Mesothelial cell of epicardium (in vitro differentiated cells): ENCODE results near the gene PLN. TPM values are rescaled to one million over a fixed set of nuclear protein-coding genes. Genes with fewer than 3 reads are reported as not detected.
A peak's percentile ranks its signal among the peaks of the same experiment; 100 is the strongest.

Experiments used
- DNase-seq, 2 experiments: peaks; one replicate each; pipeline ENCODE4 v3.0.0; 2021; ENCODE audit warnings: low spot score in 2 of 2; ENCODE audit not compliant: unreplicated experiment in 2 of 2
- H3K27ac Mint-ChIP-seq: 2 replicates; pipeline ENCODE4 v1.8.0; 2021; ENCODE audit warnings: mixed read lengths
- H3K27me3 Mint-ChIP-seq: 2 replicates; pipeline ENCODE4 v1.8.0; 2021; ENCODE audit warnings: low read depth, mixed read lengths
- H3K36me3 Mint-ChIP-seq: 2 replicates; pipeline ENCODE4 v1.8.0; 2021; ENCODE audit warnings: mixed read lengths
- H3K4me1 Mint-ChIP-seq: 2 replicates; pipeline ENCODE4 v1.8.0; 2021; ENCODE audit warnings: mixed read lengths
- H3K4me3 Mint-ChIP-seq: 2 replicates; pipeline ENCODE4 v1.8.0; 2021; ENCODE audit warnings: mild to moderate bottlenecking, moderate library complexity, mixed read lengths
- H3K9me3 Mint-ChIP-seq: 2 replicates; pipeline ENCODE4 v1.8.0; 2021; ENCODE audit warnings: mixed read lengths
- total RNA-seq: library from RNA; stranded (reverse); gene quantifications from 3 replicates; pipeline ENCODE4 v1.2.1, GENCODE V29; 2021
- TF ChIP-seq, protein P1 (sequence below): fragments of 200-600 bp; sonication (generic); IDR thresholded peaks from one replicate; pipeline ENCODE4 v1.5.0; 2021; ENCODE audit warnings: antibody characterized with exemption; ENCODE audit not compliant: unreplicated experiment

PLN gene
- total RNA-seq, 1 donor from 2014 or later = 0.20 TPM

DNA sequence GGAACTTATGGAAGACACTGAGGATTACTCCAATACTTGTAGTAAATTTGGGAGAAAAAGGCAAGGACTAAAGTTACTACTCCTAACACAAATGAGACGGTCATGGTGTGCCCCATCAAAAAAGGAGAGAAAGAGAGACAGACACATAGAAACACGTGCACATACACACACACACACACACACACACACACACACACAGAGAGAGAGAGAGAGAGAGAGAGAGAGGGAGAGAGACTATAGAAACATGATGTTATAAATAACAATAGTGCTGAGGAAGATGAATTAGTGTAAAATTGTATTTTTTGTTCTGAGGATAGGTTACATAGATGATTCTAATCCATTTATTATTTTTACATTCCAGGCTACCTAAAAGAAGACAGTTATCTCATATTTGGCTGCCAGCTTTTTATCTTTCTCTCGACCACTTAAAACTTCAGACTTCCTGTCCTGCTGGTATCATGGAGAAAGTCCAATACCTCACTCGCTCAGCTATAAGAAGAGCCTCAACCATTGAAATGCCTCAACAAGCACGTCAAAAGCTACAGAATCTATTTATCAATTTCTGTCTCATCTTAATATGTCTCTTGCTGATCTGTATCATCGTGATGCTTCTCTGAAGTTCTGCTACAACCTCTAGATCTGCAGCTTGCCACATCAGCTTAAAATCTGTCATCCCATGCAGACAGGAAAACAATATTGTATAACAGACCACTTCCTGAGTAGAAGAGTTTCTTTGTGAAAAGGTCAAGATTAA, 10.5 kb downstream of the PLN start:
- Mint-ChIP-seq H3K4me3 (no peak overlapping the region), H3K4me1 (peaks cover 14% of the 10 kb centered on the region), H3K36me3 (peaks cover 9% of the 10 kb centered on the region), H3K27me3 (no peaks in the 10 kb centered on the region), H3K9me3 (peaks cover 8% of the 10 kb centered on the region), H3K27ac (peak overlapping the region; percentile 55)
- DNase-seq = no peak
- TF ChIP-seq, protein P1, sequence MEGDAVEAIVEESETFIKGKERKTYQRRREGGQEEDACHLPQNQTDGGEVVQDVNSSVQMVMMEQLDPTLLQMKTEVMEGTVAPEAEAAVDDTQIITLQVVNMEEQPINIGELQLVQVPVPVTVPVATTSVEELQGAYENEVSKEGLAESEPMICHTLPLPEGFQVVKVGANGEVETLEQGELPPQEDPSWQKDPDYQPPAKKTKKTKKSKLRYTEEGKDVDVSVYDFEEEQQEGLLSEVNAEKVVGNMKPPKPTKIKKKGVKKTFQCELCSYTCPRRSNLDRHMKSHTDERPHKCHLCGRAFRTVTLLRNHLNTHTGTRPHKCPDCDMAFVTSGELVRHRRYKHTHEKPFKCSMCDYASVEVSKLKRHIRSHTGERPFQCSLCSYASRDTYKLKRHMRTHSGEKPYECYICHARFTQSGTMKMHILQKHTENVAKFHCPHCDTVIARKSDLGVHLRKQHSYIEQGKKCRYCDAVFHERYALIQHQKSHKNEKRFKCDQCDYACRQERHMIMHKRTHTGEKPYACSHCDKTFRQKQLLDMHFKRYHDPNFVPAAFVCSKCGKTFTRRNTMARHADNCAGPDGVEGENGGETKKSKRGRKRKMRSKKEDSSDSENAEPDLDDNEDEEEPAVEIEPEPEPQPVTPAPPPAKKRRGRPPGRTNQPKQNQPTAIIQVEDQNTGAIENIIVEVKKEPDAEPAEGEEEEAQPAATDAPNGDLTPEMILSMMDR = no peak

DNA sequence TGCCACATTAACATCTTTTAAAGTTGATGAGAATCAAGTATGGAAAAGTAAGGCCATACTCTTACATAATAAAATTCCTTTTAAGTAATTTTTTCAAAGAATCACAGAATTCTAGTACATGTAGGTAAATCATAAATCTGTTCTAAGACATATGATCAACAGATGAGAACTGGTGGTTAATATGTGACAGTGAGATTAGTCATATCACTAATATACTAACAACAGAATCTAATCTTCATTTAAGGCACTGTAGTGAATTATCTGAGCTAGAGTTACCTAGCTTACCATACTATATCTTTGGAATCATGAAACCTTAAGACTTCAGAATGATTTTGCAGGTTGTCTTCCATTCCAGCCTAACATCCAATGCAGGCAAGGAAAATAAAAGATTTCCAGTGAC, 11.6 kb downstream of the PLN start:
- TF ChIP-seq, protein P1 = no peak
- Mint-ChIP-seq H3K4me1 (peaks cover 14% of the 10 kb centered on the region), H3K27ac (no peak overlapping the region), H3K36me3 (peaks cover 9% of the 10 kb centered on the region), H3K27me3 (no peaks in the 10 kb centered on the region), H3K4me3 (no peak overlapping the region), H3K9me3 (peaks cover 8% of the 10 kb centered on the region)
- DNase-seq = no peak

DNA sequence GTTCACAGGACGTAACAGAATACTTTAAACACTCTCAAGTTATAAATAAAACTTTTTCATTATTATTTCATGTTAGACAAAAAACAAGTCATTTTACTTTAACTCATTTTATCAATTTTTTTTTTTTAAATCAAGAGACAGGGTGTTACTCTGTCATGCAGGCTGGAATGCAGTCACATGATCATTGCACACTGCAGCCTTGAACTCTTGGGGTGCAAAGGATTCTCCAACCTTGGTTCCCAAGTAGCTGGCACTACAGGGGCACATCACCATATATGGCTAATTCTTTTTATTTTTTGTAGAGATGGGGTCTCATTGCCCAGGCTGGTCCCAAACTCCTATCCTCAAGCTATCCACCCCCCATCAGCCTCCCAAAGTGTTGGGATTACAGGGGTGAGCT, 14.2 kb downstream of the PLN start:
- TF ChIP-seq, protein P1 = no peak
- no peak overlapping the region for H3K4me3 Mint-ChIP-seq
- no peaks in the 10 kb centered on the region for H3K36me3 Mint-ChIP-seq
- H3K9me3 Mint-ChIP-seq = no peaks in the 10 kb centered on the region
- no peak for DNase-seq
- no peaks in the 10 kb centered on the region for H3K27me3 Mint-ChIP-seq
- peaks cover 14% of the 10 kb centered on the region for H3K4me1 Mint-ChIP-seq
- no peak overlapping the region for H3K27ac Mint-ChIP-seq

DNA sequence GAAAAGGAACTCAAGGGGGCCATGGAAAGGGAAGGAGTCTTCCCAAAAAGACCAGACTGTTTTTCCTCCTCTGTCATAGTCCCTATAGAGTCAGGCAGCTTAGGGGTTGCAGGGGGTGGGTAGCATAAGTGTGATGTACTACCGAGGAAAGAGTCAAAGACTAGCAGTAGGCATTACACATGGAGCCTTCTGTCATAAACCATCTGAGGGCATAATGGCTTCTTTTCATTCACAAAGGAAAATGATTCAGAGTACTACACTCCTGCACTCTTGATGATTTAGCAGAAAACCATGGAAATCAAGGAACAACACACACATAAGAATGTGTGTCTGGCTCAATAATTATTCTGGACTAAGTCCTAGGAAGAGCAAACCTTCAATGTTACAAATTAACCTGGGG, 14.9 kb downstream of the PLN start:
- Mint-ChIP-seq H3K4me1 (peaks cover 14% of the 10 kb centered on the region), H3K36me3 (no peaks in the 10 kb centered on the region), H3K4me3 (no peak overlapping the region), H3K27me3 (no peaks in the 10 kb centered on the region), H3K9me3 (no peaks in the 10 kb centered on the region), H3K27ac (peak overlapping the region; percentile 0)
- TF ChIP-seq, protein P1 = no peak
- DNase-seq = no peak

DNA sequence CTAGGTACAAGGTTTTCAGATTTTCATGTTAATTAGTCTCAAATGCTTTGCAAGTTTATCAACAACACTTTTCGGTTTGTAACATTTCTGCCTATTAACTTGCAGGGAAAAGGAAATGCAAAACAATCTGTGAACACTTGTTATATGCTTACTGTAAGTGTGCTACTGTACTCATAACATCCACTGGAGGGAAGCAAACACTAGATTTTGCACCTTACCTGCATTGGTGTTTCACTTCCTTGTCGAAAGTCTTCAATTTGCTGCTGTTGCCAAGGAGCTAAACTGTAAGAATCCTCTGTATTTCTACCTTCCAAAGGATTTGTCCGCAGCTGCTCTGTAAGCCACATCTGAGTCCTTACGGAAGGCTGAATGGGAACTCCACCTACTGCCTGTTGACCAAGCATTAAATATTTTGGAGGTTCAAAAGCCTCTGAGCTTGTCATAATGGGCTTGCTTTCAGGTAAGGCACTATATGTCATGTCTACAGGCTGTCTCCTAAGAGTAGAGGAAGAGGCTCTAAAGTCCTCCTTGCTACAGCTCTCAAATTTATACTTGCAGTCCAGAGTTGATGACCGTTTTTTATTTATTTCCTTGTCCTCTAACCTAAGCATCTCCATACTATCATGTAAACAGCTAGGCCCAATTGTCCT, 17.3 kb downstream of the PLN start:
- TF ChIP-seq, protein P1 = peak; percentile 51
- DNase-seq = no peak
- no peak overlapping the region for H3K27ac Mint-ChIP-seq
- peaks cover 4% of the 10 kb centered on the region for H3K4me1 Mint-ChIP-seq
- no peaks in the 10 kb centered on the region for H3K9me3 Mint-ChIP-seq
- no peaks in the 10 kb centered on the region for H3K36me3 Mint-ChIP-seq
- H3K27me3 Mint-ChIP-seq = no peaks in the 10 kb centered on the region
- H3K4me3 Mint-ChIP-seq = no peak overlapping the region
